ENCODE measurements around the gene C14orf132.

Gene C14orf132

GRCh38 chr14:96126339-96126782, 87.2 kb downstream of the C14orf132 start:
- Histone ChIP-seq H3K79me2 (ENCODE audit: insufficient read depth, low read length) (no peaks in the 10 kb centered on the region), H3F3A (ENCODE audit: insufficient read depth, low read length) (no peaks in the 10 kb centered on the region), H3K4me2 (ENCODE audit: low read length) (no peak overlapping the region), H3K9me2 (ENCODE audit: low read depth, low read length) (no peaks in the 10 kb centered on the region), H3K36me3 (ENCODE audit: insufficient read depth, low read length) (no peaks in the 10 kb centered on the region), H2AFZ (ENCODE audit: low read length) (no peak overlapping the region), H4K20me1 (ENCODE audit: insufficient read depth, low read length) (no peaks in the 10 kb centered on the region), H3K9ac (ENCODE audit: low read length) (no peak overlapping the region), H3K27ac (ENCODE audit: low read depth, low read length, poor library complexity, severe bottlenecking) (no peak overlapping the region), H3K4me1 (ENCODE audit: insufficient read depth, low read length, severe bottlenecking) (no peaks in the 10 kb centered on the region), H3K9me3 (ENCODE audit: low read length) (0 out of 2 replicates have a peak, but pooled peaks cover 3% of the 10 kb centered on the region), H3K4me3 (ENCODE audit: low read depth, low read length, poor library complexity, severe bottlenecking) (no peak overlapping the region), H3K27me3 (ENCODE audit: insufficient read depth, low read length) (no peaks in the 10 kb centered on the region)
- no peak for TF ChIP-seq EZH2 (IDR thresholded peaks at IDR 0.05; ENCODE audit: borderline replicate concordance, low read length)
- TF ChIP-seq, protein P1, sequence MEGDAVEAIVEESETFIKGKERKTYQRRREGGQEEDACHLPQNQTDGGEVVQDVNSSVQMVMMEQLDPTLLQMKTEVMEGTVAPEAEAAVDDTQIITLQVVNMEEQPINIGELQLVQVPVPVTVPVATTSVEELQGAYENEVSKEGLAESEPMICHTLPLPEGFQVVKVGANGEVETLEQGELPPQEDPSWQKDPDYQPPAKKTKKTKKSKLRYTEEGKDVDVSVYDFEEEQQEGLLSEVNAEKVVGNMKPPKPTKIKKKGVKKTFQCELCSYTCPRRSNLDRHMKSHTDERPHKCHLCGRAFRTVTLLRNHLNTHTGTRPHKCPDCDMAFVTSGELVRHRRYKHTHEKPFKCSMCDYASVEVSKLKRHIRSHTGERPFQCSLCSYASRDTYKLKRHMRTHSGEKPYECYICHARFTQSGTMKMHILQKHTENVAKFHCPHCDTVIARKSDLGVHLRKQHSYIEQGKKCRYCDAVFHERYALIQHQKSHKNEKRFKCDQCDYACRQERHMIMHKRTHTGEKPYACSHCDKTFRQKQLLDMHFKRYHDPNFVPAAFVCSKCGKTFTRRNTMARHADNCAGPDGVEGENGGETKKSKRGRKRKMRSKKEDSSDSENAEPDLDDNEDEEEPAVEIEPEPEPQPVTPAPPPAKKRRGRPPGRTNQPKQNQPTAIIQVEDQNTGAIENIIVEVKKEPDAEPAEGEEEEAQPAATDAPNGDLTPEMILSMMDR (IDR thresholded peaks at IDR 0.05; ENCODE audit: low read length) = no peak

DNA sequence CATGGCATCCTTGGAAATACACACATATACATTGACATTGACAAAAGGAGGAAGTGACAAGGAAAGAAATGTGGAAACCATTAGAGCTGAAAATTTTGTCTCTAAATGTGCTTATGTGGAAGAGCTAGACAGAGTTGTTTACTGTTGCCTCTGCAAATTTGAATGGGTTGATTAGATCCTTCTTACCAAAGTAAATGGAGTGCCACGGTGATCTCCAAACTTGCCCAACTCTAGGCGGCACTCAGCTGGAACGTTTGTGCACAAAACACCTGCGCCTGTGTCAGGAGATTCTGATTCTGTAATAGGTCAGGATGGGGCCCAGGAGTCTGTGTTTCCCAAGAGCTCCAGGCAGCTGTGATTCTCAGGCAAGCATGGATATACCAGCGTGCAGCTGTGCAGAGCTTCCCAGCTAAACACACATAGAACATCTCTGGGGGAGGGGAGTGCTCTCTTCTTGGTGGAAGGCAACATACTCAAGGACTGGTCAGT, 87.7 kb downstream of the C14orf132 start:
- no peak overlapping the region for H3K27ac ChIP-seq (ENCODE audit: low read depth, low read length, poor library complexity, severe bottlenecking)
- H3K4me3 ChIP-seq (ENCODE audit: low read depth, low read length, poor library complexity, severe bottlenecking) = no peak overlapping the region
- H3K36me3 ChIP-seq (ENCODE audit: insufficient read depth, low read length) = no peaks in the 10 kb centered on the region
- H3K4me1 ChIP-seq (ENCODE audit: insufficient read depth, low read length, severe bottlenecking) = no peaks in the 10 kb centered on the region
- H4K20me1 ChIP-seq (ENCODE audit: insufficient read depth, low read length) = no peaks in the 10 kb centered on the region
- H3K9me3 ChIP-seq (ENCODE audit: low read length) = 0 out of 2 replicates have a peak, but pooled peaks cover 3% of the 10 kb centered on the region
- no peaks in the 10 kb centered on the region for H3K79me2 ChIP-seq (ENCODE audit: insufficient read depth, low read length)
- H3K9ac ChIP-seq (ENCODE audit: low read length) = no peak overlapping the region
- H3F3A ChIP-seq (ENCODE audit: insufficient read depth, low read length) = no peaks in the 10 kb centered on the region
- H3K4me2 ChIP-seq (ENCODE audit: low read length) = no peak overlapping the region
- TF ChIP-seq, protein P1 (IDR thresholded peaks at IDR 0.05; ENCODE audit: low read length) = no peak
- TF ChIP-seq EZH2 (IDR thresholded peaks at IDR 0.05; ENCODE audit: borderline replicate concordance, low read length) = no peak
- no peaks in the 10 kb centered on the region for H3K9me2 ChIP-seq (ENCODE audit: low read depth, low read length)
- no peak overlapping the region for H2AFZ ChIP-seq (ENCODE audit: low read length)
- H3K27me3 ChIP-seq (ENCODE audit: insufficient read depth, low read length) = no peaks in the 10 kb centered on the region

DNA sequence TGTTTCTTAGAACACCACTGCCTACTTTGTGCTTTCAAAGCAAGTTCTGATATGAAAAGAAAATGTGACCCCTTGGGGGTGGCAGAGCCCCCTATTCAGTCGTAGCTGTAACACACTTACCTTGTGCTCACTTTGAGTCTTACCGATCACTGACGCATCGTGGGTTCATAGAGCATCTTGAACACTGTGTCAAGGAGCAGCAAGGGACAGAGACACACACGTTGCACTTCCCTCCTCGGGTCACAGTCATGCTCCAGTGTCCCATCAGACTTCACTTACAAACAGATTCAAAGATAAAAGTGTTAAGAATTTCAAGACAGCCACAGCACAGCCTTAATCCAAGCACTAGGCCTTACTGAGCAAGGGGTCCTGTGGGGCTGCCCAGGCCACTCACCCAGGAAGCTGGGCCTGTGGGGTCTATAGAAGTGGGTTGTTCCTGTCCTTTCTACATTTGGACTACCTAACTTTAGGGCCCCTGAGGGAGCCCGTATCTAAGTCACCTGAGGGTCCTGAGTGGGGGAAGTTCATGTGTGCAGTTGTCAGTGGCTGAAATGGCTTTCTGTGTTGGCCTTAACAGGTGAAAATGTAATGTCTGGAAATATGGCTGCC, 90.1 kb downstream of the C14orf132 start:
- Histone ChIP-seq H3K36me3 (ENCODE audit: insufficient read depth, low read length) (no peaks in the 10 kb centered on the region), H4K20me1 (ENCODE audit: insufficient read depth, low read length) (no peaks in the 10 kb centered on the region), H2AFZ (ENCODE audit: low read length) (no peak overlapping the region), H3K9ac (ENCODE audit: low read length) (no peak overlapping the region), H3K4me1 (ENCODE audit: insufficient read depth, low read length, severe bottlenecking) (no peaks in the 10 kb centered on the region), H3K9me3 (ENCODE audit: low read length) (0 out of 2 replicates have a peak, but pooled peaks cover 3% of the 10 kb centered on the region), H3K27me3 (ENCODE audit: insufficient read depth, low read length) (no peaks in the 10 kb centered on the region), H3K27ac (ENCODE audit: low read depth, low read length, poor library complexity, severe bottlenecking) (no peak overlapping the region), H3K79me2 (ENCODE audit: insufficient read depth, low read length) (no peaks in the 10 kb centered on the region), H3K9me2 (ENCODE audit: low read depth, low read length) (no peaks in the 10 kb centered on the region), H3K4me3 (ENCODE audit: low read depth, low read length, poor library complexity, severe bottlenecking) (no peak overlapping the region), H3F3A (ENCODE audit: insufficient read depth, low read length) (no peaks in the 10 kb centered on the region), H3K4me2 (ENCODE audit: low read length) (no peak overlapping the region)
- no peak for TF ChIP-seq EZH2 (IDR thresholded peaks at IDR 0.05; ENCODE audit: borderline replicate concordance, low read length)
- TF ChIP-seq, protein P1 (IDR thresholded peaks at IDR 0.05; ENCODE audit: low read length) = no peak
